H9 (cell line): ENCODE results near the gene TAAR9. TPM values are rescaled to one million over a fixed set of nuclear protein-coding genes. Genes with fewer than 3 reads are reported as not detected.

Experiments
- DNase-seq: peaks from one replicate; pipeline ENCODE4 v3.0.0-alpha.2; 2017
- H2AFZ ChIP-seq: one replicate; pipeline ENCODE4 v1.6.1; 2013; ENCODE audit warnings: mild to moderate bottlenecking, low read length, control low read depth, moderate library complexity
- H2AK5ac ChIP-seq: 2 replicates; pipeline ENCODE4 v1.6.1; 2013; ENCODE audit warnings: low read length, control low read depth, mixed read lengths; ENCODE audit not compliant: insufficient read length
- H2BK120ac ChIP-seq: one replicate; pipeline ENCODE4 v1.6.1; 2013; ENCODE audit warnings: low read depth, mild to moderate bottlenecking, low read length, control low read depth, inconsistent platforms; ENCODE audit not compliant: poor library complexity, severe bottlenecking
- H2BK12ac ChIP-seq: 2 replicates; pipeline ENCODE4 v1.6.1; 2013; ENCODE audit warnings: low read length, control low read depth, mixed read lengths, low read depth; ENCODE audit not compliant: insufficient read length
- H2BK15ac ChIP-seq: 2 replicates; pipeline ENCODE4 v1.6.1; 2013; ENCODE audit warnings: low read depth, low read length, control low read depth
- H2BK20ac ChIP-seq: one replicate; pipeline ENCODE4 v1.6.1; 2013; ENCODE audit warnings: low read depth, mild to moderate bottlenecking, low read length, control low read depth, inconsistent platforms; ENCODE audit not compliant: poor library complexity, severe bottlenecking
- H2BK5ac ChIP-seq: 2 replicates; pipeline ENCODE4 v1.6.1; 2013; ENCODE audit warnings: low read length, control low read depth, mixed read lengths; ENCODE audit not compliant: insufficient read length
- H3K14ac ChIP-seq: 2 replicates; pipeline ENCODE4 v1.6.1; 2013; ENCODE audit warnings: low read length, control low read depth; ENCODE audit not compliant: insufficient read depth
- H3K18ac ChIP-seq: 2 replicates; pipeline ENCODE4 v1.6.1; 2013; ENCODE audit warnings: low read depth, mild to moderate bottlenecking, mixed read lengths, low read length, control low read depth; ENCODE audit not compliant: insufficient read length
- H3K23ac ChIP-seq: 2 replicates; pipeline ENCODE4 v1.6.1; 2013; ENCODE audit warnings: low read length, control low read depth, mixed read lengths, low read depth; ENCODE audit not compliant: insufficient read length
- H3K23me2 ChIP-seq: 2 replicates; pipeline ENCODE4 v1.6.1; 2013; ENCODE audit warnings: low read depth, mild to moderate bottlenecking, mixed read lengths, low read length, control low read depth; ENCODE audit not compliant: insufficient read length, poor library complexity, severe bottlenecking
- H3K27ac ChIP-seq: 2 replicates; pipeline ENCODE4 v1.5.1; 2013; ENCODE audit warnings: low read length, control low read depth, mixed read lengths, low read depth; ENCODE audit not compliant: insufficient read length
- H3K27me3 ChIP-seq: 2 replicates; pipeline ENCODE4 v1.6.1; 2013; ENCODE audit warnings: low read length, control low read depth, inconsistent platforms; ENCODE audit not compliant: insufficient read depth
- H3K4ac ChIP-seq: 2 replicates; pipeline ENCODE4 v1.6.1; 2013; ENCODE audit warnings: low read depth, mild to moderate bottlenecking, control low read depth, inconsistent platforms, low read length, moderate library complexity
- H3K4me1 ChIP-seq: 2 replicates; pipeline ENCODE4 v1.6.1; 2013; ENCODE audit warnings: low read length, control low read depth, inconsistent platforms; ENCODE audit not compliant: insufficient read depth
- H3K4me2 ChIP-seq: 2 replicates; pipeline ENCODE4 v1.6.1; 2013; ENCODE audit warnings: low read length, control low read depth, mixed read lengths; ENCODE audit not compliant: insufficient read length, insufficient read depth
- H3K56ac ChIP-seq: 2 replicates; pipeline ENCODE4 v1.6.1; 2013; ENCODE audit warnings: low read depth, mild to moderate bottlenecking, mixed read lengths, low read length, control low read depth; ENCODE audit not compliant: insufficient read length
- H3K79me1 ChIP-seq: 2 replicates; pipeline ENCODE4 v1.6.1; 2013; ENCODE audit warnings: low read depth, mild to moderate bottlenecking, moderate library complexity, low read length, control low read depth, inconsistent platforms; ENCODE audit not compliant: insufficient read depth, poor library complexity, severe bottlenecking
- H3K79me2 ChIP-seq: 2 replicates; pipeline ENCODE4 v1.6.1; 2013; ENCODE audit warnings: low read length, control low read depth, inconsistent platforms; ENCODE audit not compliant: insufficient read depth
- H3K9ac ChIP-seq: 2 replicates; pipeline ENCODE4 v1.6.1; 2013; ENCODE audit warnings: low read length, control low read depth, mixed read lengths; ENCODE audit not compliant: insufficient read length; ENCODE audit errors: extremely low read depth
- H3K9me3 ChIP-seq: one replicate; pipeline ENCODE4 v1.6.1; 2013; ENCODE audit warnings: low read depth, low read length, inconsistent platforms; ENCODE audit not compliant: control insufficient read depth
- H3T11ph ChIP-seq: one replicate; pipeline ENCODE4 v1.6.1; 2013; ENCODE audit warnings: mild to moderate bottlenecking, low read length, control low read depth, inconsistent platforms
- H4K20me1 ChIP-seq: one replicate; pipeline ENCODE4 v1.6.1; 2013; ENCODE audit not compliant: control insufficient read depth, insufficient read length, insufficient read depth
- H4K5ac ChIP-seq: 2 replicates; pipeline ENCODE4 v1.6.1; 2013; ENCODE audit warnings: low read depth, mild to moderate bottlenecking, mixed read lengths, low read length, control low read depth; ENCODE audit not compliant: insufficient read length
- H4K8ac ChIP-seq: replicated peaks from 2 replicates; pipeline ENCODE4 v1.6.1; 2013; ENCODE audit warnings: low read length, control low read depth, mixed read lengths, low read depth; ENCODE audit not compliant: insufficient read length
- H4K91ac ChIP-seq: 2 replicates; pipeline ENCODE4 v1.6.1; 2013; ENCODE audit warnings: low read depth, mild to moderate bottlenecking, moderate library complexity, mixed read lengths, low read length, control low read depth; ENCODE audit not compliant: insufficient read length
- H3K27ac Mint-ChIP-seq, 3 experiments: 2 replicates in 2 of 3; 3 replicates in 1 of 3; pipeline ENCODE4 v1.8.0; 2020 to 2021; ENCODE audit warnings: mixed read lengths in 3 of 3, mild to moderate bottlenecking in 1 of 3, moderate library complexity in 1 of 3
- H3K27me3 Mint-ChIP-seq: 2 replicates; pipeline ENCODE4 v1.8.0; 2021; ENCODE audit warnings: low read depth, mild to moderate bottlenecking, moderate library complexity, mixed read lengths
- H3K36me3 Mint-ChIP-seq, 3 experiments: 2 replicates in 2 of 3; 3 replicates in 1 of 3; pipeline ENCODE4 v1.8.0; 2020 to 2021; ENCODE audit warnings: low read depth in 3 of 3, mixed read lengths in 3 of 3; ENCODE audit not compliant: insufficient read depth in 1 of 3
- H3K4me1 Mint-ChIP-seq, 2 experiments: 2 replicates each; pipeline ENCODE4 v1.8.0; 2020; ENCODE audit warnings: mixed read lengths in 2 of 2
- H3K4me3 Mint-ChIP-seq, 2 experiments: 2 replicates in 1 of 2; 3 replicates in 1 of 2; pipeline ENCODE4 v1.8.0; 2020 to 2021; ENCODE audit warnings: mild to moderate bottlenecking in 2 of 2, mixed read lengths in 2 of 2, moderate library complexity in 1 of 2
- H3K9me3 Mint-ChIP-seq, 2 experiments: 2 replicates in 1 of 2; 3 replicates in 1 of 2; pipeline ENCODE4 v1.8.0; 2020; ENCODE audit warnings: mild to moderate bottlenecking in 2 of 2, mixed read lengths in 2 of 2, moderate library complexity in 1 of 2
- WGBS: extraction: QIAGEN DNeasy Blood & Tissue Kit; methylation state at CpG from one replicate; pipeline ENCODE4 v1.1.7; 2013; ENCODE audit warnings: missing lambda C conversion rate, low lambda C conversion rate, mixed read lengths; ENCODE audit not compliant: insufficient read length; ENCODE audit errors: extremely low coverage; 5-methylcytosine and 5-hydroxymethylcytosine counted together
- total RNA-seq: library from RNA; stranded (reverse); gene quantifications from 2 replicates; pipeline ENCODE4 v1.2.1, GENCODE V29; 2021
- TF ChIP-seq, protein P1 (sequence below): fragments of 200-600 bp; sonication (generic); conservative IDR thresholded peaks from 3 replicates; pipeline ENCODE4 v1.8.0; 2021; ENCODE audit warnings: antibody characterized with exemption, mild to moderate bottlenecking

Gene TAAR9
- total RNA-seq, 1 experiment from 2014 or later: not detected

- H3K4me2 ChIP-seq: no peak overlapping the region
- no peak overlapping the region for H4K91ac ChIP-seq
- H3T11ph ChIP-seq: no peak overlapping the region
- no peaks in the 10 kb centered on the region for H3K79me1 ChIP-seq
- H3K56ac ChIP-seq: no peak overlapping the region
- H3K9ac ChIP-seq: no peak overlapping the region
- no peak overlapping the region for H2AFZ ChIP-seq
- no peaks in the 10 kb centered on the region for H3K9me3 ChIP-seq
- no peak overlapping the region for H2BK120ac ChIP-seq
- Mint-ChIP-seq H3K4me3 (no peak overlapping the region), H3K4me1 (peaks cover 27 to 28% of the 10 kb centered on the region in 2 experiments), H3K27ac (no peak overlapping the region), H3K9me3 (no peaks in the 10 kb centered on the region), H3K36me3 (no peaks in the 10 kb centered on the region), H3K27me3 (no peaks in the 10 kb centered on the region)
- no peak overlapping the region for H3K18ac ChIP-seq
- no peak overlapping the region for H3K14ac ChIP-seq
- H4K20me1 ChIP-seq: no peaks in the 10 kb centered on the region
- no peaks in the 10 kb centered on the region for H3K79me2 ChIP-seq
- H3K23me2 ChIP-seq: no peaks in the 10 kb centered on the region
- H3K27me3 ChIP-seq: no peaks in the 10 kb centered on the region
- no peak overlapping the region for H2BK12ac ChIP-seq
- no CpG with 5 or more reads among the region's 6 CpGs for WGBS
- no peak for DNase-seq
- no peak overlapping the region for H3K23ac ChIP-seq
- no peak overlapping the region for H2AK5ac ChIP-seq
- peaks cover 7% of the 10 kb centered on the region; the same call in 1 of the 2 replicates for H3K4me1 ChIP-seq
- H4K5ac ChIP-seq: no peak overlapping the region
- no peak overlapping the region for H2BK20ac ChIP-seq
- no peak overlapping the region for H2BK5ac ChIP-seq
- TF ChIP-seq, protein P1, sequence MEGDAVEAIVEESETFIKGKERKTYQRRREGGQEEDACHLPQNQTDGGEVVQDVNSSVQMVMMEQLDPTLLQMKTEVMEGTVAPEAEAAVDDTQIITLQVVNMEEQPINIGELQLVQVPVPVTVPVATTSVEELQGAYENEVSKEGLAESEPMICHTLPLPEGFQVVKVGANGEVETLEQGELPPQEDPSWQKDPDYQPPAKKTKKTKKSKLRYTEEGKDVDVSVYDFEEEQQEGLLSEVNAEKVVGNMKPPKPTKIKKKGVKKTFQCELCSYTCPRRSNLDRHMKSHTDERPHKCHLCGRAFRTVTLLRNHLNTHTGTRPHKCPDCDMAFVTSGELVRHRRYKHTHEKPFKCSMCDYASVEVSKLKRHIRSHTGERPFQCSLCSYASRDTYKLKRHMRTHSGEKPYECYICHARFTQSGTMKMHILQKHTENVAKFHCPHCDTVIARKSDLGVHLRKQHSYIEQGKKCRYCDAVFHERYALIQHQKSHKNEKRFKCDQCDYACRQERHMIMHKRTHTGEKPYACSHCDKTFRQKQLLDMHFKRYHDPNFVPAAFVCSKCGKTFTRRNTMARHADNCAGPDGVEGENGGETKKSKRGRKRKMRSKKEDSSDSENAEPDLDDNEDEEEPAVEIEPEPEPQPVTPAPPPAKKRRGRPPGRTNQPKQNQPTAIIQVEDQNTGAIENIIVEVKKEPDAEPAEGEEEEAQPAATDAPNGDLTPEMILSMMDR: no peak
- no peak overlapping the region for H2BK15ac ChIP-seq
- no peak overlapping the region for H3K27ac ChIP-seq
- H4K8ac ChIP-seq: no peak overlapping the region
- H3K4ac ChIP-seq: no peak overlapping the region
Measured at GRCh38 chr6:132566404-132566803, 28.3 kb downstream of the TAAR9 start.
